GM12801 (cell line): ENCODE measurements around the gene GRM8.

ENCODE experiments used
- TF ChIP-seq, protein P1 (sequence below): IDR thresholded peaks from one replicate; pipeline ENCODE4 v1.5.1; 2011; ENCODE audit warnings: control low read depth; ENCODE audit not compliant: insufficient read length; ENCODE audit errors: extremely low read depth

The GRM8 gene

DNA sequence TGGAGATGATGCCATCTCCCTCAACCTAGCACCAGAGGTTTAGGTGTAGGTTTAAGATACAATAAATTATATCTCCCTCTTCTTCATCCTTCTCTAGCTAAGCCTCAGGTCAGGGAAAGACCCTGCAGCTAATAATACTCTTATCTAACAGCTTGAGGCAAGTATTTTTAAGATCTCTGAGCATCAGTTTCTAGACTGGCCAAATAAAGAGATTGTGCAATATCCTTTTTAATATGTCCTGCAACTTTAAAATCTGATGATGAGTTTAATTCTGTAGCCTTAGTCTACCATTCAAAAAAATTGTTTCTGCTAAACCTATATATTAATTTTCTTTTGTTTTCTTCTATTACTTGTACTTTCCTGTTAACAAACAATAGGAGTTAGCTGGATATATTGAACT is 850.8 kb downstream of the GRM8 start:
- TF ChIP-seq, protein P1, sequence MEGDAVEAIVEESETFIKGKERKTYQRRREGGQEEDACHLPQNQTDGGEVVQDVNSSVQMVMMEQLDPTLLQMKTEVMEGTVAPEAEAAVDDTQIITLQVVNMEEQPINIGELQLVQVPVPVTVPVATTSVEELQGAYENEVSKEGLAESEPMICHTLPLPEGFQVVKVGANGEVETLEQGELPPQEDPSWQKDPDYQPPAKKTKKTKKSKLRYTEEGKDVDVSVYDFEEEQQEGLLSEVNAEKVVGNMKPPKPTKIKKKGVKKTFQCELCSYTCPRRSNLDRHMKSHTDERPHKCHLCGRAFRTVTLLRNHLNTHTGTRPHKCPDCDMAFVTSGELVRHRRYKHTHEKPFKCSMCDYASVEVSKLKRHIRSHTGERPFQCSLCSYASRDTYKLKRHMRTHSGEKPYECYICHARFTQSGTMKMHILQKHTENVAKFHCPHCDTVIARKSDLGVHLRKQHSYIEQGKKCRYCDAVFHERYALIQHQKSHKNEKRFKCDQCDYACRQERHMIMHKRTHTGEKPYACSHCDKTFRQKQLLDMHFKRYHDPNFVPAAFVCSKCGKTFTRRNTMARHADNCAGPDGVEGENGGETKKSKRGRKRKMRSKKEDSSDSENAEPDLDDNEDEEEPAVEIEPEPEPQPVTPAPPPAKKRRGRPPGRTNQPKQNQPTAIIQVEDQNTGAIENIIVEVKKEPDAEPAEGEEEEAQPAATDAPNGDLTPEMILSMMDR: no peak

DNA sequence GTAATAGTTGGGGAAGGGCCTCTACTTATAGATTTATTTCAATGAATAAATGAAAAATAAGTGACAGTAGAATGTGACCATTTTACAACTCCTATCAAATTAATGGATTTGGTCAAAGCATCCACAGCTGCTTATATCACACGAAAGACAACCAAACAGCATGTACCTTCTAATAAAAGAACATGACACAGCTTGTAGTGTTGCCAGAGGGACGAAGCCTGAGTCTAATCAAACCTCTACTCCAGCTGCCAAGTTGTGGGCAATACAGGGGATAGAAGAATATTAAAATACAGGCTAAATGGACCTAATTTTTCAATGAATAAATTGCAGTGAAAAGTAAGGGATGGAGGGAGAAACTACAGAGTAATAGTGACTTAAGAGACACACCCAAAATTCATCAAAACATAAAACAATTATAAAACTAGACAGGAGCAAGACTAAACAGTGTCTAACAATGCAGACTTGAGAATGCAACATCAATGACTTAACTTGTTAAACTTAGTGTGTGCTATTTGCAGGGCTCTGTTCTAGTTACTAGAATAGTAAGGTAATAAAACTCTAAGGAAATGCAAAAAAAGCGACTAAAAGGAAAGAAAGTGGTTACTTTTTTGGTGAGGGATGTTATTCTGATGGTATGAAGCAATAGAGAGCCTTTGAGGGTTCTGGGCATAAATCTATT is 853.8 kb downstream of the GRM8 start:
- TF ChIP-seq, protein P1: no peak

DNA sequence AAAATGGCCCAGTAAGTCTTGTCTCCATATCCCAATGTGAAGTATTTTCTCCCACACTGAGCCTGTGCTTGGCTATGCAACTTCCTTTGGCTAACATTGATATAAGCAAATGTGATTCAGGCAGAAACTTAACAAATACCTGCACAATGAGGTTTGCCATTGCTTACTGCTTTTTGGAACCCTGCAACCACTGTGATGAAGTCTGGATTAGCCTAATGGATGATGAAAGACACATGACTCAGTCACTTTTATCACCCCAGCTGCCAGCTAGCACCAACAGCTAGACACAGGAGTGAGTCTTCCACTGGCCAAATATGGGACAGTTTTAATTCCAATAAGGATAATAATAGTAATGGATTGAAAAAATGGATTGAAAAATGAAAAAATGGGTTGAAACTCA is 854.5 kb downstream of the GRM8 start:
- TF ChIP-seq, protein P1: no peak

DNA sequence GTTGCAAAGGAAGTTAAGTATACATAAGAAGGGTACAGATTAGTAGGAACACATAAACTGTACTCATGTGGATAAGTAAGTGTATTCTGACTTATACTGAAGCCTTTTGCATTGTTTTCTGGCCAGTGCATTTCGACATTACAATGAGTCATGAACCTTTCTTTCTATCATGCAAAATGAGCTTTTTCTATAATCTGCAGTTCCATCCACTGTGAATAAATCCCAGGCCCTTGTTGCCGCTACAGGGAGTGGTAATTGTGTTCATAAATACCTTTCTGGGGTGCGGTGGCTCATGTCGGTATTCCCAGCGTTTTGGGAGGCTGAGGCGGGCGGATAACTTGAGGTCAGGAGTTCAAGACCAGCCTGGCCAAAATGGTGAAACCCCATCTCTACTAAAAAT is 858.3 kb downstream of the GRM8 start:
- TF ChIP-seq, protein P1: no peak
